BE2C (cell line): Measurements from ENCODE around the gene MAP7.

Experiments used
- DNase-seq: peaks from one replicate; pipeline ENCODE4 v3.0.0-alpha.2; 2020
- H3K27me3 ChIP-seq: fragments of 250-450 bp; sonication (Bioruptor Pico); 2 replicates; pipeline ENCODE4 v1.5.1; 2020; ENCODE audit warnings: mild to moderate bottlenecking
- H3K36me3 ChIP-seq: fragments of 250-450 bp; sonication (Bioruptor Pico); 2 replicates; pipeline ENCODE4 v1.5.1; 2020; ENCODE audit warnings: mild to moderate bottlenecking
- H3K4me1 ChIP-seq: fragments of 250-450 bp; sonication (Bioruptor Pico); 2 replicates; pipeline ENCODE4 v1.5.1; 2020
- H3K4me3 ChIP-seq: 2 replicates; pipeline ENCODE4 v1.5.1; 2011; ENCODE audit warnings: low read depth, low read length
- H3K9me3 ChIP-seq: fragments of 250-450 bp; sonication (Bioruptor Pico); 2 replicates; pipeline ENCODE4 v1.5.1; 2020
- CTCF ChIP-seq: IDR thresholded peaks from 2 replicates; pipeline ENCODE4 v1.5.1; 2012; ENCODE audit warnings: mild to moderate bottlenecking, low read depth, low read length

Gene MAP7

GRCh38 chr6:136548582-136549299 is 1.5 kb downstream of the MAP7 start:
- no peak for TF ChIP-seq CTCF
- peaks cover 21% of the 10 kb centered on the region for H3K4me1 ChIP-seq
- peak overlapping the region; percentile 76 for H3K4me3 ChIP-seq
- H3K9me3 ChIP-seq: no peaks in the 10 kb centered on the region
- no peaks in the 10 kb centered on the region for H3K27me3 ChIP-seq
- H3K36me3 ChIP-seq: no peaks in the 10 kb centered on the region
- DNase-seq: no peak

GRCh38 chr6:136547871-136548270 is 2.4 kb downstream of the MAP7 start:
- Histone ChIP-seq H3K36me3 (no peaks in the 10 kb centered on the region), H3K4me3 (no peak overlapping the region), H3K27me3 (no peaks in the 10 kb centered on the region), H3K9me3 (no peaks in the 10 kb centered on the region), H3K4me1 (peaks cover 18% of the 10 kb centered on the region)
- DNase-seq: no peak
- no peak for TF ChIP-seq CTCF

GRCh38 chr6:136547336-136547735 is 2.9 kb downstream of the MAP7 start:
- peak; percentile 89 for TF ChIP-seq CTCF

GRCh38 chr6:136546331-136546730 is 3.9 kb downstream of the MAP7 start:
- no peak for TF ChIP-seq CTCF
- H3K4me1 ChIP-seq: peaks cover 6% of the 10 kb centered on the region

More at GRCh38 chr6:136547336-136547735, 2.9 kb downstream of the MAP7 start:
- H3K4me1 ChIP-seq: peaks cover 13% of the 10 kb centered on the region
- no peak overlapping the region for H3K4me3 ChIP-seq
- H3K27me3 ChIP-seq: no peaks in the 10 kb centered on the region
- no peak for DNase-seq
- H3K36me3 ChIP-seq: no peaks in the 10 kb centered on the region
- no peaks in the 10 kb centered on the region for H3K9me3 ChIP-seq

GRCh38 chr6:136544326-136544725 is 5.9 kb downstream of the MAP7 start:
- H3K36me3 ChIP-seq: no peaks in the 10 kb centered on the region
- H3K27me3 ChIP-seq: no peaks in the 10 kb centered on the region
- H3K4me3 ChIP-seq: no peak overlapping the region
- TF ChIP-seq CTCF: no peak
- H3K4me1 ChIP-seq: peaks cover 5% of the 10 kb centered on the region; the same call in 1 of the 2 replicates
- no peaks in the 10 kb centered on the region for H3K9me3 ChIP-seq
- DNase-seq: no peak

More at GRCh38 chr6:136546331-136546730, 3.9 kb downstream of the MAP7 start:
- Histone ChIP-seq H3K9me3 (no peaks in the 10 kb centered on the region), H3K4me3 (no peak overlapping the region), H3K27me3 (no peaks in the 10 kb centered on the region), H3K36me3 (no peaks in the 10 kb centered on the region)
- no peak for DNase-seq

- H3K27me3 ChIP-seq: no peaks in the 10 kb centered on the region
- no peak for DNase-seq
- no peaks in the 10 kb centered on the region for H3K36me3 ChIP-seq
- TF ChIP-seq CTCF: no peak
- H3K4me3 ChIP-seq: no peak overlapping the region
- H3K9me3 ChIP-seq: no peaks in the 10 kb centered on the region
- H3K4me1 ChIP-seq: no peaks in the 10 kb centered on the region
Measured at GRCh38 chr6:136541395-136541794, 8.8 kb downstream of the MAP7 start.
